RKO (cell line): Measurements from ENCODE around the gene RBBP8NL.

Experiments used
- DNase-seq: peaks from one replicate; pipeline ENCODE4 v3.0.0-alpha.2; 2016; ENCODE audit warnings: low spot score

RBBP8NL gene

GRCh38 chr20:62407221-62407992 is 19.9 kb downstream of the RBBP8NL start, which contains the start of gene CABLES2:
Gene CABLES2 (minus strand): TSS chr20:62407285. CDS start chr20:62407276, 9 bp downstream.
- peak; percentile 97 for DNase-seq

GRCh38 chr20:62406635-62407176 is 20.6 kb downstream of the RBBP8NL start:
- DNase-seq, result no peak

DNA sequence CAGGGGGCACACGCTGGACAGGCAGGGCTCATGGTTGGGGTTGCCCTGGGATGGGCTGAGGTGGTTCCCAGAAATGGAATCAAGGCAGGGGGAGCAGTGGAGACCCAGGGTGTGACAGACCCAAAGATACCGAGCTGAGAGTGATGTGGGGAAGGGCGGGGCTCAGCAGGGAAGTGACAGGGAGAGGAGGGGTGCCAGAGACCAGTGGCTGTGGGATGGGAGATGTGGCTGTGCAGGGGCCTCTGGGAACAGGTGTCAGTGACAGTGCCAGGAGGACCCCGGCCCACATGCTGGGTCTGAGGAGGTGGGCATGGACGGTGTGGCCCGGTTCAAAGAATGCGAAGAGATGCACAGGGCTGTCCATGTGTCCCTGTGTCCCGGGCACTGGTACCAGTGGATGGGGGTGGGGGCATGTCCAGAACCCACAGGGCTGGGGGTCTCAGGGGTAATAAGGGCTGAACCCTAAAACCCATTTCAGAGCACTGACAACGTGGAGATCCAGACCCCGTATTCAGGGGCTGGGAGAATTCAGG is 21.3 kb downstream of the RBBP8NL start:
- DNase-seq, result no peak

DNA sequence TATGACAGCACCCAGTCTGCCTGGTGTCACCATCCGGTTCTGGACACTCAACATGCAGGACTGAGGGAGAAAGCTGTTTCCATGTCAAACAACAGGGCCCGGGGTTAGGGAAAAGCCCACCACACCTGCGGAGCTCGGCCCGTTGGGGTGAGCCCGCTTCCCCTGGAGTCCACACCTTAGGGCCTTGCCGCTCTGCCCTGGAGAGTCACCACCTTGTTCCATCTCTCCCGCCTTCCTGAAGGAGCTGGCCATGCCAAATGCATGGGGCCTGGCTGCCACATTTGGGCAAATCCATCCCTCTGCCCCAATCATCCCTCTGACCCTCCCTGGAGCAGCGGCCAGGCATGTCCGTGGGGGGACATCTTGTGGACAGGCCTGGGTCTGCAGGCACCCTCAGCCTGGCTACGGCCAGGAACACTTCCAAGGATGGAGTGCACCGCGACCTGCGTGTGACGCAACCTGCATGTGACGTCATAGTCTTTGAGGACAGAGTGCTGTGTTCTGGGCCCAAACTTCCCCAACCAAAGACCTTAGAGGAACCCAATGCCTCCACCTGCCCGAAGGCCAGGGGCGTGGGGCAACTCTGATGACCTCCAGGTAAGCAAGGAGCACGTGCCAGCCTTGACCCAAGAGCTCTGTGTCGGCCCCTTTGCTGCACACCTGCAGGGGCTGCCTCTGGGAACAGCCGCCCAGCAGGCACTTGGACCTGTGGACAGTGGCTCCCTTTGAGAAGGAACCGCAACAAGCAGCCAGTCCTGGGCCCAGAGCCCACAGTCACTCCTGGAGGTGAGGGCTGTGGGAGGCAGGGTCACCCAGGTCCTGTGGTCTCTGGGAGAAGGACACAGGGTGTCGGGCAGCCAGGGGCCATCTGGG is 22.0 kb downstream of the RBBP8NL start:
- peak; percentile 63 for DNase-seq

GRCh38 chr20:62404761-62405107 is 22.6 kb downstream of the RBBP8NL start:
- DNase-seq, result no peak

DNA sequence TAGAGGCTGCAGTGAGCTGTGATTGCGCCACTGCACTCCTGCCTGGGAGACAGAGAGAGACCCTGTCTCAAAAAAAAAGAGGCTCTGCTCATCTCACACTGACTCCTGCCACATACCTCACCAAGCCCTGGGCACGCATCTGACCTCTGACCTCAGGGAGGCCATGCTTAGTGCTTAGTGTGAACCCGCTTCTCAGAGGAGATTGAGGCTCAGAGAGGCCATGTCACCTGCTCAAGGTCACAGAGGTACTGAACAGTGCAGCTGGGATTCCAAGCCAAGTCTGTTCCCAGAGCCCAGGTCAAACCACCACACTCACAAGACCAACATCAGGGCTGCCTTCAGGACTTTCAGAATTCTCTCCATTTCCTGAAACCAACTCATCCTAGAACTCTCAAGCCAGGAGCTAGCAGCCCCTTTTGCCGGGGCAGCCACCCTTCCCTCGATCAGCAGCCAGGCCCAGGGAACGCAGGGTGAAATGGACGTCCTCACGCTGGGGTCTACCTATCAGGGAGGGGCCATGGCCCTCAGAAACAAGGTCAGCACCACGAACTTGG is 23.1 kb downstream of the RBBP8NL start:
- no peak for DNase-seq

DNA sequence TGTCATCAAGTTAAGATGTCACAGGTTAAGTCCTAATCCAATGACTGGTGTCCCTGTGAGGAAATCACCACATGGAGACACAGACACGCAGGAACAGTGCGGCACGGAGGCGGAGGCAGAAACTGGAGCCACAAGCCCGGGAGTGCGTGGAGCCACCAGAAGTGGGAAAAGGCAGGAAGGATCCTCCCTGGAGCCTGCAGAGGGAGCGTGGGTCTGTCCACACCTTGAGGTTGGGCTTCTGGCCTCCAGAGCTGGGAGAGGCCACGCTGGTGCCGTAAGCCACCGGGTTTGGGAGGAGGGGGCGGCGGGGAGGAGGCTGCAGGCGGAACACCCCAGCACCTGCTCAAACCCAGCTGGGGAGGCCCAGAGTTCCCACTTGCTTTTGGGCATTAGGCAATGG is 24.0 kb downstream of the RBBP8NL start:
- DNase-seq, result no peak

- no peak for DNase-seq
Observed at GRCh38 chr20:62402456-62403150, 24.7 kb downstream of the RBBP8NL start.

DNA sequence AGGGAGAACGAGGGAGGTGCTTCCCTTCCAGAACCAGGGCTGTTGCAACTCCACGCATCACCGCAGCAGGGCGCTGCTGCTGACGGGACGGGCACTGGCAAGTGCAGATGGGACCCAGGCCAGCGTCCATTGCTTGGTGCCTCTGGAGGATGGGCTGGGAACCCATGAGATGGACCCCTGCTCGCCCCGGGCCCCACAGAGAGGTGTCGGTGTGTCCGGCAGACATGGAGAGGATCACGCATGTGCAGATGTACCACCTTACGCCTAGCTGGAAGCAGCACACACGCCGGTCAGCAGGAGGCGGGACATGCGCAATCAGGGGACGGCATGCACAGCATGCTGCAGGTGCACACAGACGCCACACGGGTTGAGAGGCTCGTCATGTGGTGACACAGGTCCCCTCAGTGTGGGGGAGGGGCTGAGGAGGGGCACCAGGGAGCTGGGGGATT is 26.0 kb downstream of the RBBP8NL start:
- DNase-seq, result no peak

- DNase-seq, result no peak
Observed at GRCh38 chr20:62400541-62400940, 26.8 kb downstream of the RBBP8NL start.

DNA sequence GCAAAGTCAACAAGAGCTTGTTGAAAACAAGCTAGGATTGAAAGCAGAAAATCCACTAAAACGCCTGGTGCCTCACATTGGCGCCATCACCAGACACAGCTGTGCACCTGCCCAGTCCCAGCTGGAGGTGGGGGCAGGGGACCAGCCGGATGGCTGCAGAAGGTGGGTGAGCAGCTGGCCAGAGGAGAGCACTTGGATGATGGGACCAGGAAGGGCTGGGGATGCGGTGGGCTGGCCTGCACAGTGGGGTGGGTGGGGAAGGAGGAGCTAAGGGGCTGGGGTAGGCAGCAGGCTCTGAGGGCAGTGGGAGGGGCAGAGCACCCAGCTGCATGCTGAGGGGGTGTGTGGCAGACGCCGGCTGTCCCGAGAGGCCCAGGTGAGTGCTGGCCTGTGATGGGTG is 27.3 kb downstream of the RBBP8NL start:
- DNase-seq, result no peak

DNA sequence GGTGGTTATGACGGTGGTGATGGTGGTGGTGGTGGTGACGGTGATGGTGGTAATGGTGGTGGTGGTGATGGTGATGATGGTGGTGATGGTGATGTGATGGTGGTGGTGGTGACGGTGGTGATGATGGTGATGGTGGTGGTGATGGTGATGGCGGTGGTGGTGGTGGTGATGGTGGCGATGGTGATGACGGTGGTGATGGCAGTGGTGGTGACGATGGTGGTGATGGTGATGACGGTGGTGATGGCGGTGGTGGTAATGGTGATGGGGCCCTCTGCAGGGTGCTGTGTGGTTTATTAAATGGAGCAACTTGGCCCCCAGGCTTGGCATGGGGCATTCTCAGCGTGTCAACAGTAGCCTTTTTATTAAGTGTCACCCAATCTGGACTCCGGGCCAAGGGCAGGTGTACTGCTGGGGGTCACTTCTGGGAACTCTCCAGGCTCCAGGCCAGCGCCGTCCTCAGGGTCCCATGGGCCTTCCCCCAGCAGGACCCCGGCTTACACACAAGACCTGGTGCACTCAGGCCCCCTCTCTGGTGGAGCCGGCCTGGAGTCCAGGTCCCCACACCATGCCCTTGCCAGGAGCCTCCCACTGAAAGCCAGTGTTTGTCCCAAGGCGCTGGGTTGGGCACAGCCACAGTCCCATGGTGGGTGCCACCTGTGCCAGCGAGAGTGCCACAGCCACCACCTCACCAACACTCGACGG is 29.1 kb downstream of the RBBP8NL start:
- DNase-seq, result no peak

- no peak for DNase-seq
Observed at GRCh38 chr20:62396367-62397239, 30.7 kb downstream of the RBBP8NL start.

DNA sequence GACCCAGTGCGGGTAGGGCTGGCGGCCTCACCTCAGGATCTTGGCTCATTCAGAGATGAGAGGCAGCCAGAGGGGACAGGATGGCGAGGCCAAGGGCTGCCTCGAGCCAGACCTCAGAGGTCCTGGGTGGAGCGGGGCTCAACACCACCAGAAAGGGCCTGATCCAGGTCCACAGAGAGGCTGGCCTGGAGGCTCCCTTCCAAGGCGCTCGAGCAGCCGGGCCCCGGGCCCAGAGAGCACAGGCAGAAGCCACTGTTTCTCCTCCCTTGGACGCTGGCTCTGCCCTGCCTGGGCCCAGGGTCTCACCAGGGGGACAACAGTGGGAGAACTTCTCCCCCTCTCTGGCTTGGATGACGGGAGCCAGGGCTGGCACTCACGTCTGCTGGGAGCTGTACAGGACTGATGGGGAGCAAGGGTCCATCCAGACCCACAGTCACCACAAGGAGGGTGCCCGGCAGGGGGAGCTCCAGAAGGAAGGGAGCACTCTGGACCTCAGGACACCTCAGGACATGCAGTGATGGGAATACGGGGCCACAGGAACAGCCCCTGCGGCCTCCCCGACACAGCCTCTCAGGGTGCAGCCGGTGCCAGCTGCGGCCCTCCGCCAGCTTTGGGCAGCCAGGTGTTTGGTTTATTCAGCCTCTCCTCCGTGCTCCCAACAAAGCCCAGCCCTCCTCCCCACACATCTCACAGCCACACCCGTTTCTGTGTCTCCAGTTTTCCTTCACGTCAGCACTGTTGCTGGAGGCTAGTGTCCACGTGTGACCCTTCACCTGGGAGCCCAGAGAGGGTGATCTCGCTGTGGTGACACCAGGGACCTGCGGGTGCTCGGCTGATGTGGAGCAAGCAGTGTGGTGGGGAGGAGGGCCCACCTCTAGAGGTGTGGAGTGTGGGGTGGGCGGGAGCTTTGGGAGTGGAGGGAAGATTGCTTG is 31.8 kb downstream of the RBBP8NL start:
- no peak for DNase-seq

- no peak for DNase-seq
Observed at GRCh38 chr20:62394248-62395245, 32.8 kb downstream of the RBBP8NL start.

GRCh38 chr20:62393830-62394229 is 33.5 kb downstream of the RBBP8NL start:
- no peak for DNase-seq

- DNase-seq, result no peak
Observed at GRCh38 chr20:62393335-62393665, 34.0 kb downstream of the RBBP8NL start.
